ENCODE measurements around the gene PTPRU.

Gene PTPRU

GRCh38 chr1:29235955-29236711, at the start of gene PTPRU:
Gene PTPRU (plus strand): TSS chr1:29236522. CDS start chr1:29236645, 123 bp downstream.
- H3K4me3 ChIP-seq (ENCODE audit: low read length): peak within 1 kb of the TSS; percentile 65

DNA sequence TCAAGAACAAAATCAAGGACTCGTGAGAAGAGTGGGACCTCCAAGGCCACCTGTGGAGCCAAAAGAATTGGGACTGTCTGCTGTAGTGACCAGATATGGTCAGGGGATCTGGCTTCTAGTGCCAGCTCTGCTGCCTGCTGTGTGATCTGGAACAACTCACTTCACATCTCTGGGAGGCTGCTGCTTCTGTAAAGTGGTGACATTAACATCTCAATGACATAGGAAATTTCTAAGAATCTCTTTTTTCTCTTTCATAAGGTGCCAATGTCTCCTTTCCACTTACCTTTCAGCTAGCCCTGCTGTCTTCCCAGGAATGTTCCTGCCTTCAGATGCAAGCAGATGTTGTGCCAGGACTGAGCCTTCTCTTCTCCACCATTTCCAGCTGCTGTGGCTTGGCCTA, 49.6 kb upstream of the PTPRU start:
- DNase-seq (ENCODE audit: low read depth): no peak
- TF ChIP-seq, protein P1, sequence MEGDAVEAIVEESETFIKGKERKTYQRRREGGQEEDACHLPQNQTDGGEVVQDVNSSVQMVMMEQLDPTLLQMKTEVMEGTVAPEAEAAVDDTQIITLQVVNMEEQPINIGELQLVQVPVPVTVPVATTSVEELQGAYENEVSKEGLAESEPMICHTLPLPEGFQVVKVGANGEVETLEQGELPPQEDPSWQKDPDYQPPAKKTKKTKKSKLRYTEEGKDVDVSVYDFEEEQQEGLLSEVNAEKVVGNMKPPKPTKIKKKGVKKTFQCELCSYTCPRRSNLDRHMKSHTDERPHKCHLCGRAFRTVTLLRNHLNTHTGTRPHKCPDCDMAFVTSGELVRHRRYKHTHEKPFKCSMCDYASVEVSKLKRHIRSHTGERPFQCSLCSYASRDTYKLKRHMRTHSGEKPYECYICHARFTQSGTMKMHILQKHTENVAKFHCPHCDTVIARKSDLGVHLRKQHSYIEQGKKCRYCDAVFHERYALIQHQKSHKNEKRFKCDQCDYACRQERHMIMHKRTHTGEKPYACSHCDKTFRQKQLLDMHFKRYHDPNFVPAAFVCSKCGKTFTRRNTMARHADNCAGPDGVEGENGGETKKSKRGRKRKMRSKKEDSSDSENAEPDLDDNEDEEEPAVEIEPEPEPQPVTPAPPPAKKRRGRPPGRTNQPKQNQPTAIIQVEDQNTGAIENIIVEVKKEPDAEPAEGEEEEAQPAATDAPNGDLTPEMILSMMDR (conservative IDR thresholded peaks at IDR 0.05; ENCODE audit: low read depth, low read length): no peak
- H3K4me3 ChIP-seq (ENCODE audit: low read length): no peak overlapping the region

More at GRCh38 chr1:29235955-29236711, at the start of gene PTPRU:
- TF ChIP-seq, protein P1 (conservative IDR thresholded peaks at IDR 0.05; ENCODE audit: low read depth, low read length): peak; percentile 51
- no peak for DNase-seq (ENCODE audit: low read depth)

DNA sequence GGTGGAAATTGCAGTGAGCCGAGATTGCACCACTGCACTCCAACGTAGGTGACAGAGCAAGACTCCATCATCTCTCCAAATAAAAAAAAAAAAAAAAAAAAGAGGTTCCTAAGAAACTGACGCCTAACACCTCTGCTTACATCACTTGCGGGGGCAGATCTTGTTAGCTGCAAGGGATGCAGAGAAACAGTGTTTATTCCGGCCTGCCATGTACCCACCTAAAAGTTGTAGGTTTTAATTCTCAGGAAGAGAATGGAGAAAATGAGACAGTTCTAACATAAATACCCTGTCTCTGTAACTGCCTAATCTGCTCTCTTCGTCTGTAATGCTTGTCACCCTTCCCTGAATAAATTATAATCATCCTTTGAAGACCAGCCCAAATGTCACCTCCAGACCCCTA, 45.6 kb upstream of the PTPRU start:
- TF ChIP-seq, protein P1 (conservative IDR thresholded peaks at IDR 0.05; ENCODE audit: low read depth, low read length): no peak
- DNase-seq (ENCODE audit: low read depth): no peak
- H3K4me3 ChIP-seq (ENCODE audit: low read length): no peak overlapping the region

DNA sequence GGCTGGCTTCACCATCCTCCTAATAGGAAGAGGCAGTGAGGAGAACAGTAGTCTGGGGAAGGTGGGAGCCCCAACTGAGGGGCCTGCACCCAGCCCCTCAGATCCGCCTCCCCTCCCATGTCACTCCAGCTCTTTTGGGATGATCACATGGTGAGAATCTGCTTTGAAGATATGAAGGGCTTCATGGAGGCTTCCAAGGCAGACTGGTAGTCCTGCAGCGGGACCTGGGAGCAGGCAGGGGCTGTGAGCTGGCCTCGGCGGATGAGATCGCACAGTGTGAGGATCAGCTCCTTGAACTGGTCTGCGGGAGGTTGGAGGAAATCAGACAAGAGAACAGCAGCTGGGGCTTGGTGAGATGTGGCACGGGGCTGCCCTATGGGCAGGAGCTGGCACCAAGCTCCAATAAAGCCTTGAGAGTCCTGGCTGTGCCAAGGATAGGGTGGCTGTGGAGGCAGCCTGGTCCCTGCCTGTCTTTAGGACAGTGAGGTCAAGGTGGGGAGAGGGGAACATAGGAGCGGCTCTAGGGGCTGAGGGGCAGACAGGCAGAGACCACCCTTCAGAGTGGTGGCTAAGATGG, 42.4 kb upstream of the PTPRU start:
- DNase-seq (ENCODE audit: low read depth): no peak
- H3K4me3 ChIP-seq (ENCODE audit: low read length): no peak overlapping the region
- TF ChIP-seq, protein P1 (conservative IDR thresholded peaks at IDR 0.05; ENCODE audit: low read depth, low read length): no peak

DNA sequence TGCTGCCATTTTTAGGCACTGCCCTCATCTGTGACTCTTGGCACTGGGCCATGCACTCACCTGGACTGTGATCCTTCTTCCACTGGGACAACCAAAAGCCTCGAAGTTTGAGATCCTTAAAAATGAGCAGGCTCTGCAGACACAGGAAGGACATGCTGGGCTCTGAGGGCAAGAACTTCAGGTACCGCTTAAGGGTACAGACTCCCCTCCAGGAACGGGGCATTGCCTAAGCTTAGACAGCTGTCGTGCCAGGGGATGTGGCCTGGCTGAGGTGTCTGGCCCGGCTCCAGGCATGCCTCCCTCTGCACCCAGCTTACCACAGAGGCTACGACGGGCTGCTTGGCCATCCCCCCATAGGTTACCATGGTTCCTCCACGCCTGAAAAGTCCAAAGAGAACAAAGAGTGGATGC, 40.4 kb upstream of the PTPRU start:
- TF ChIP-seq, protein P1 (conservative IDR thresholded peaks at IDR 0.05; ENCODE audit: low read depth, low read length): no peak
- H3K4me3 ChIP-seq (ENCODE audit: low read length): no peak overlapping the region
- no peak for DNase-seq (ENCODE audit: low read depth)

DNA sequence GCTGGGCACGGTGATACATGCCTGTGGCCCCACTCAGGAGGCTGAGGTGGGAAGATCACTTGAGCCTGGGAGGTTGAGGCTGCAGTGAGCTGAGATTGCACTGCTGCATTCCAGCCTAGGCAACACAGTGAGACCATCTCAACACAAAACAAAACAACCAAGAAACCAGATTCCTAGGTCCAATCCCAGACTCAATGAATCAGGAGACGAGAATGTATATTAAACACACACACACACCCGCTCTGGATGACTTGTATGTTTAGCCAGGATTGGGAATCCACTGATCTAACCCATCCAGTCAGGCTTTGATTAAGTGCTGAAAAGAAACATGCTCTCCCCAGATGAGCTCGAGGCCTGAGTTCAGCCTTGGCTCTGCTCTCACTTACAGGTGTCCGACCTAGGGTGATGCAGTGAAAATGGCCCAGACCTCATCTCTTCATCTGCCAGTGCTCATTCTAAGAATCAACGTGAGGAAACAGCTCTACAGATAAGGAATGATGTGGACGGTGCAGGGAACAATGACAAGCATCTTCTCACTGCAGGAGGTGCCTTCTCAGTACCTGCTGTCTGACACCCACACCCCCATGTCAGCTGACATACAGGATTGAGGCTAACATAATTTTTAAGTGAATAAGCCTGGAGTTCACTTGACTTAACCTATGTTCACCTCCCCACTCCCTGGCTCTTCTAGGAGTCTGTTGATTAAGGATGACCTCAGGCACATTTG, 39.3 kb upstream of the PTPRU start:
- H3K4me3 ChIP-seq (ENCODE audit: low read length): no peak overlapping the region
- TF ChIP-seq, protein P1 (conservative IDR thresholded peaks at IDR 0.05; ENCODE audit: low read depth, low read length): no peak
- DNase-seq (ENCODE audit: low read depth): no peak
